Activated CD4-positive, CD25-positive, alpha-beta regulatory T cell treated with anti-CD3 and anti-CD28 coated beads, Interleukin-2, amount 50 U/mL, for 72 hours (primary cell): Measurements from ENCODE around the gene PDGFD.

Source experiments
- DNase-seq: peaks from one replicate; pipeline ENCODE4 v3.0.0; 2021

PDGFD gene

GRCh38 chr11:103904324-103904667, 259.7 kb downstream of the PDGFD start:
- no peak for DNase-seq

GRCh38 chr11:103903621-103904323, 260.2 kb downstream of the PDGFD start:
- no peak for DNase-seq

GRCh38 chr11:103902994-103903393, 261.0 kb downstream of the PDGFD start:
- DNase-seq: no peak

- no peak for DNase-seq
These were observed 262.3 kb downstream of the PDGFD start for GRCh38 chr11:103901656-103902055.

- DNase-seq: no peak
These were observed 265.2 kb downstream of the PDGFD start for GRCh38 chr11:103898577-103899336.

GRCh38 chr11:103898065-103898464, 265.9 kb downstream of the PDGFD start:
- no peak for DNase-seq

- DNase-seq: no peak
These were observed 266.6 kb downstream of the PDGFD start for GRCh38 chr11:103897160-103897936.

GRCh38 chr11:103895106-103895505, 268.8 kb downstream of the PDGFD start:
- no peak for DNase-seq

- no peak for DNase-seq
These were observed 269.3 kb downstream of the PDGFD start for GRCh38 chr11:103894673-103895072.

GRCh38 chr11:103894034-103894433, 269.9 kb downstream of the PDGFD start:
- no peak for DNase-seq

GRCh38 chr11:103893371-103893770, 270.6 kb downstream of the PDGFD start:
- DNase-seq: no peak

- DNase-seq: no peak
These were observed 271.3 kb downstream of the PDGFD start for GRCh38 chr11:103892603-103893002.

GRCh38 chr11:103890654-103891053, 273.3 kb downstream of the PDGFD start:
- no peak for DNase-seq

GRCh38 chr11:103889679-103890078, 274.3 kb downstream of the PDGFD start:
- no peak for DNase-seq

GRCh38 chr11:103888541-103888951, 275.4 kb downstream of the PDGFD start:
- no peak for DNase-seq

- DNase-seq: no peak
These were observed 276.8 kb downstream of the PDGFD start for GRCh38 chr11:103887001-103887658.

GRCh38 chr11:103883856-103884255, 280.1 kb downstream of the PDGFD start:
- no peak for DNase-seq

- no peak for DNase-seq
These were observed 280.7 kb downstream of the PDGFD start for GRCh38 chr11:103883291-103883690.

GRCh38 chr11:103881584-103881983, 282.4 kb downstream of the PDGFD start:
- DNase-seq: no peak

- DNase-seq: no peak
These were observed 283.0 kb downstream of the PDGFD start for GRCh38 chr11:103880968-103881367.

GRCh38 chr11:103878646-103879045, 285.3 kb downstream of the PDGFD start:
- DNase-seq: no peak

- DNase-seq: no peak
These were observed 286.7 kb downstream of the PDGFD start for GRCh38 chr11:103877221-103877620.

GRCh38 chr11:103875855-103876510, 288.0 kb downstream of the PDGFD start:
- no peak for DNase-seq
